Endodermal cell (in vitro differentiated cells): ENCODE measurements around the gene GALNT14. TPM values are rescaled to one million over a fixed set of nuclear protein-coding genes. Genes with fewer than 3 reads are reported as not detected.
A peak's percentile ranks its signal among the peaks of the same experiment; 100 is the strongest.

Experiments used
- DNase-seq: peaks from one replicate; pipeline ENCODE4 v3.0.0-alpha.2; 2017
- H3K27ac ChIP-seq: 2 replicates; pipeline ENCODE4 v1.5.1; 2013; ENCODE audit warnings: mild to moderate bottlenecking, low read depth, low read length, moderate library complexity
- H3K27me3 ChIP-seq: 2 replicates; pipeline ENCODE4 v1.6.1; 2013; ENCODE audit warnings: mild to moderate bottlenecking, low read length, moderate library complexity; ENCODE audit not compliant: insufficient read depth, control insufficient read depth, poor library complexity, severe bottlenecking
- H3K36me3 ChIP-seq: 2 replicates; pipeline ENCODE4 v1.7.0; 2013; ENCODE audit warnings: mild to moderate bottlenecking, low read length, moderate library complexity; ENCODE audit not compliant: control insufficient read depth, insufficient read depth
- H3K4me1 ChIP-seq: one replicate; pipeline ENCODE4 v1.7.0; 2013; ENCODE audit warnings: low read length; ENCODE audit not compliant: control insufficient read depth, insufficient read depth
- H3K4me3 ChIP-seq: 2 replicates; pipeline ENCODE4 v1.5.1; 2013; ENCODE audit warnings: mild to moderate bottlenecking, low read length, moderate library complexity
- H3K9ac ChIP-seq: 2 replicates; pipeline ENCODE4 v1.6.1; 2013; ENCODE audit warnings: mild to moderate bottlenecking, low read length, moderate library complexity; ENCODE audit not compliant: poor library complexity, severe bottlenecking; ENCODE audit errors: extremely low read depth
- H3K9me3 ChIP-seq: 2 replicates; pipeline ENCODE4 v1.6.1; 2013; ENCODE audit warnings: mild to moderate bottlenecking, low read length, moderate library complexity; ENCODE audit not compliant: control insufficient read depth
- H3K27ac Mint-ChIP-seq: 2 replicates; pipeline ENCODE4 v1.8.0; 2020; ENCODE audit warnings: mixed read lengths
- H3K27me3 Mint-ChIP-seq: 2 replicates; pipeline ENCODE4 v1.8.0; 2021; ENCODE audit warnings: mild to moderate bottlenecking, mixed read lengths; ENCODE audit not compliant: insufficient read depth
- H3K36me3 Mint-ChIP-seq: 2 replicates; pipeline ENCODE4 v1.8.0; 2020; ENCODE audit warnings: low read depth, mixed read lengths
- H3K4me1 Mint-ChIP-seq: 2 replicates; pipeline ENCODE4 v1.8.0; 2020; ENCODE audit warnings: mixed read lengths
- H3K4me3 Mint-ChIP-seq: 2 replicates; pipeline ENCODE4 v1.8.0; 2020; ENCODE audit warnings: mild to moderate bottlenecking, moderate library complexity, mixed read lengths
- H3K9me3 Mint-ChIP-seq: 2 replicates; pipeline ENCODE4 v1.8.0; 2020; ENCODE audit warnings: mild to moderate bottlenecking, mixed read lengths
- CTCF ChIP-seq: fragments of 200-600 bp; sonication (generic); conservative IDR thresholded peaks from 2 replicates; pipeline ENCODE4 v1.5.0; 2021; ENCODE audit warnings: antibody characterized with exemption, mild to moderate bottlenecking
- WGBS, 2 experiments: methylation state at CpG; one replicate each; pipeline versions ENCODE4 v1.1.5 to v1.1.7; 2013; ENCODE audit warnings: missing lambda C conversion rate in 2 of 2, mixed read lengths in 1 of 2; ENCODE audit not compliant: insufficient coverage in 1 of 2, insufficient read length in 1 of 2; 5-methylcytosine and 5-hydroxymethylcytosine counted together
- total RNA-seq, 2 donors: library from RNA; stranded (reverse); fragmentation: NEBNext Ultra II Directional in 1 of 2; extraction: Animal tissue kit (Norgen Biotek cat#: 25700) in 1 of 2; gene quantifications; 2 replicates in 1 of 2; 3 replicates in 1 of 2; pipeline ENCODE4 v1.2.1, GENCODE V29; 2021

GALNT14 gene
- total RNA-seq, 2 donors from 2014 or later: 1.4 TPM

GRCh38 chr2:31051258-31052140 is 86.7 kb downstream of the GALNT14 start:
- H3K27ac ChIP-seq: no peak overlapping the region
- no peaks in the 10 kb centered on the region for H3K36me3 ChIP-seq
- TF ChIP-seq CTCF: no peak
- Mint-ChIP-seq H3K9me3 (no peaks in the 10 kb centered on the region), H3K36me3 (no peaks in the 10 kb centered on the region), H3K4me3 (no peak overlapping the region), H3K27me3 (peaks cover 56% of the 10 kb centered on the region), H3K27ac (no peak overlapping the region), H3K4me1 (peaks cover 14% of the 10 kb centered on the region)
- H3K9me3 ChIP-seq: no peaks in the 10 kb centered on the region
- H3K4me1 ChIP-seq: peaks cover 4% of the 10 kb centered on the region
- H3K27me3 ChIP-seq: peaks cover 15% of the 10 kb centered on the region
- no peak overlapping the region for H3K4me3 ChIP-seq
- DNase-seq: peak; percentile 25
- 96 to 100% methylated on average over 4 to 9 of the region's 9 CpGs for WGBS, 2 experiments
- H3K9ac ChIP-seq: no peak overlapping the region

- WGBS, 2 experiments: 65 to 73% methylated on average over 10 to 14 of the region's 14 CpGs
- Histone ChIP-seq H3K9me3 (no peaks in the 10 kb centered on the region), H3K36me3 (no peaks in the 10 kb centered on the region), H3K9ac (no peak overlapping the region), H3K4me1 (peaks cover 4% of the 10 kb centered on the region), H3K4me3 (no peak overlapping the region), H3K27ac (no peak overlapping the region), H3K27me3 (peaks cover 15% of the 10 kb centered on the region)
- no peak for TF ChIP-seq CTCF
- H3K27me3 Mint-ChIP-seq: peaks cover 56% of the 10 kb centered on the region
- no peaks in the 10 kb centered on the region for H3K36me3 Mint-ChIP-seq
- peak; percentile 50 for DNase-seq
- H3K4me1 Mint-ChIP-seq: peaks cover 14% of the 10 kb centered on the region
- H3K27ac Mint-ChIP-seq: no peak overlapping the region
- no peaks in the 10 kb centered on the region for H3K9me3 Mint-ChIP-seq
- no peak overlapping the region for H3K4me3 Mint-ChIP-seq
Observed at GRCh38 chr2:31049916-31050588, 88.2 kb downstream of the GALNT14 start.

- peak; percentile 58 for TF ChIP-seq CTCF
- no peaks in the 10 kb centered on the region for H3K9me3 ChIP-seq
- WGBS, 2 experiments: 95 to 100% methylated on average over 2 to 3 of the region's 3 CpGs
- H3K9me3 Mint-ChIP-seq: no peaks in the 10 kb centered on the region
- H3K36me3 ChIP-seq: no peaks in the 10 kb centered on the region
- peaks cover 14% of the 10 kb centered on the region for H3K4me1 Mint-ChIP-seq
- peaks cover 58% of the 10 kb centered on the region for H3K27me3 Mint-ChIP-seq
- H3K27ac ChIP-seq: no peak overlapping the region
- H3K4me3 Mint-ChIP-seq: no peak overlapping the region
- no peak overlapping the region for H3K4me3 ChIP-seq
- no peak overlapping the region for H3K9ac ChIP-seq
- no peaks in the 10 kb centered on the region for H3K36me3 Mint-ChIP-seq
- peaks cover 15% of the 10 kb centered on the region for H3K27me3 ChIP-seq
- H3K4me1 ChIP-seq: peaks cover 4% of the 10 kb centered on the region
- H3K27ac Mint-ChIP-seq: no peak overlapping the region
- peak; percentile 43 for DNase-seq
Observed at GRCh38 chr2:31049264-31049663, 89.0 kb downstream of the GALNT14 start.
